Glomerular endothelial cell (primary cell): Measurements from ENCODE around the gene GLA. TPM values are rescaled to one million over a fixed set of nuclear protein-coding genes. Genes with fewer than 3 reads are reported as not detected.
A peak's percentile ranks its signal among the peaks of the same experiment; 100 is the strongest.

ENCODE experiments used
- DNase-seq: peaks from one replicate; pipeline ENCODE4 v3.0.0-alpha.2; 2011; ENCODE audit warnings: low read depth, low spot score; ENCODE audit errors: extremely low read depth
- total RNA-seq: library from RNA; depleted of rRNA; stranded (reverse); fragments of >200 nt; gene quantifications from 2 replicates; pipeline ENCODE4 v1.2.3, GENCODE V29; 2015

Gene GLA
- 27.2 and 29.6 TPM in 2 replicates for total RNA-seq

DNA sequence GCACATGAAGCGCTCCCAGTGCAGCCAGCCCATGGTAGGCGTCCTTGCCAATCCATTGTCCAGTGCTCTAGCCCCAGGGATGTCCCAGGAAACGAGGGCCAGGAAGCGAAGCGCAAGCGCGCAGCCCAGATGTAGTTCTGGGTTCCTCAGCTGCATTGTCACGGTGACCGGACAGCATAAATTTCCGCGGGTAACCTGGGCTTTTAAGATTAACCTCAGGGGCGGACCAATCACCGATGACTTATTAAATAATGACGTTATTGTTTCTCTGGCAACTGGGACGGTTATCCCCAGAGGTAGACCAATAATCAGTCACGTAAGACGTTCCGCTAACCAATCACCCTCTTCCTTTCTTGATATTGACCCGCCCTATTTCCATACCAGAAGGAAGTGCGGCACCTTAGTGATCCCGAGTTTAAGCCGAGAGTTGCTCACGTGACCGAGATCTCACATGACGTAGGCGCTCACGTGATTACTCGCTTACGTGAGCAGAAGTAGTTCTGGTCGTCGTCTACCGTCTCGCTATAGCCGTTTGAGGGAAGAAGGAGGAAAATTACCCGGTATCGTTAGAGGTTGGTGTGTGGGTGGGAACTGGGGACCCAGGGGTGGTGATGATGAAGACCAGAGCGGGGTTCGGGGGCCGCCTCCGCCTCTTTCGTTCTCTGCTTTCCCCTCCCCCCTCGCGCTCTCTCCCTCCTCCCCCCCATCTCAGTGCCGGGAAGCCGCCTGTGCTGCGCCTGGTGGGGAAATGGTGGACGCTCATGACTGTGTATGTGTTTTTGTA is at the start of gene GLA, which contains the start of gene HNRNPH2:
Gene GLA, minus strand, starts transcription at position 178 of the 784 bp plus-strand sequence. Its CDS starts 22 bp downstream, at position 156.
Gene HNRNPH2, plus strand, starts transcription at position 475 of the 784 bp plus-strand sequence. CDS start 3,767 bp downstream, outside the sequence.
- DNase-seq, result peak; percentile 92

GRCh38 chrX:101452056-101452455 is 44.3 kb upstream of the GLA start:
- no peak for DNase-seq

DNA sequence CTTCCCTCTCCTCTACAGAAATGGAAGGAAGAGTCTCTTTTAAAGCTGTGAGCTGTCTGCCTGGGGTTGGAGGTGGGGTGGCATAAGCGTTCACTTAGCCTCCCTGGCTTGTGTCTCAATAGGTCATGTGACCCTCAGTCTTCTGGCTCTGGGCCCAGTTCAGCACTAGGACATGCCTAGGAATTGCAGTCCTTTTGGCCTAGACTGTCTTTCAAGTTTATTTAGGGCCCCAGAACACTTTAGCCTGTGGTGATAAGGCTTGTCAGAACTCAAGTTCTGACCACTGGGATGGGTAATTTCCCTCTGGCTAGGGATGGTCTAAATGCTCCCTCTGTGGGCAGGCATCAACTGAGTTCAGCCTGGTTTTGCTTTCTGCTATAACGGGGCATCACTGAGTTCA is 43.2 kb upstream of the GLA start:
- no peak for DNase-seq

DNA sequence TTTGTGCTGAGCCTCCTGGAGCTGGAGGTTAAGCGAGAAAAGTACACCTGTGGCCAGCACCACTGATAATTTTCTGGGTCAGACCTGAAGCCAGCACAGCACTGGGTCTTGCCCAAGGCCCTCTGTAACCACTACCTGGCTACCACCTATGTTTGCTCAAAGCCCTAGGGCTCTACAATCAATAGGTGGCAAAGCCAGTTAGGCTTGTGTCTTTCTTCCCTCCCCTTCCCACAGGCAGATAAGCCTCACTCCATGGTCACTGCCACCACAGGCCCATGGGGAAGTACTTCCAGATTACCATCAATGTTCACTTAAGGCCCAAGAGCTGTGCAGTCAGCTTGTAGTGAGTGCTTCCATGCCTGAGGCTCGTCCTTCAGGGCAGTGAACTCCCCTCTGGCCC is 42.4 kb upstream of the GLA start:
- DNase-seq, result no peak

DNA sequence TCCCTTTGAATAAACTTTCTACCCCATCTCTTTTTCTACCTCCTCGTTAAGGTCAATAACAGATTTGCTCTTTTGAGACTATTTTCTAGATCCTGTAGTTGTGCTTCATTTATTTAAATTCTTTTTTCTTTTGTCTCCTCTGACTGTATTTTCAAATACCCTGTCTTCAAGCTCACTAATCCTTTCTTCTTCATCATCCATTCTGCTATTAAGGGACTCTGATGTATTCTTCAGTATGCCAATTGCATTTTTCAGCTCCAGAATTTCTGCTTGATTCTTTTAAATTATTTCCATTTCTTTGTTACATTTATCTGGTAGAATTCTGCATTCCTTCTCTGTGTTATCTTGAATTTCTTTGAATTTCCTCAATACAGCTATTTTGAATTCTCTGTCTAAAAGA is 41.6 kb upstream of the GLA start:
- no peak for DNase-seq

GRCh38 chrX:101442085-101442484 is 34.4 kb upstream of the GLA start:
- no peak for DNase-seq

- no peak for DNase-seq
Measured at GRCh38 chrX:101430457-101431078, 22.8 kb upstream of the GLA start.

DNA sequence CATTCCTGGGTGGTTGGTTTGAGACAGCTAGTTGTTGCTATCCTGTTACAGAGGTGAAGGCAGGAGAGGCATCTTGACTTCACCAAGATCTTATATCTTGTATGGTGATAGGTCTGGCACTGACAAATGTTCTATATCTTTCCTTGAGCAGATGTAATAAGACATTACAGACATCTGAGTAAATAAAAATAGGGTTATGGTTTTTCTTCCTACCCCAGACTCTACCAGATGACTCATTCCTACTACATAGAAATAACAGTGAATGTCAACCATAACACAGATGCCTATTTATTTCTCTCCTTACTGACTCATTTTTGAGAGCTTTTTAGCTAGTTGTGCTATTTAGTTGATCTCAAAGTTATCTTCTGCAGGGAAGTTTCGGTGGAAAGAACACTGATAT is 22.2 kb upstream of the GLA start:
- DNase-seq, result no peak

GRCh38 chrX:101427954-101428353 is 20.2 kb upstream of the GLA start:
- no peak for DNase-seq

- no peak for DNase-seq
Measured at GRCh38 chrX:101419489-101419888, 11.8 kb upstream of the GLA start.

GRCh38 chrX:101417981-101418841 is 10.5 kb upstream of the GLA start:
- no peak for DNase-seq

GRCh38 chrX:101417190-101417589 is 9.5 kb upstream of the GLA start:
- DNase-seq, result no peak

DNA sequence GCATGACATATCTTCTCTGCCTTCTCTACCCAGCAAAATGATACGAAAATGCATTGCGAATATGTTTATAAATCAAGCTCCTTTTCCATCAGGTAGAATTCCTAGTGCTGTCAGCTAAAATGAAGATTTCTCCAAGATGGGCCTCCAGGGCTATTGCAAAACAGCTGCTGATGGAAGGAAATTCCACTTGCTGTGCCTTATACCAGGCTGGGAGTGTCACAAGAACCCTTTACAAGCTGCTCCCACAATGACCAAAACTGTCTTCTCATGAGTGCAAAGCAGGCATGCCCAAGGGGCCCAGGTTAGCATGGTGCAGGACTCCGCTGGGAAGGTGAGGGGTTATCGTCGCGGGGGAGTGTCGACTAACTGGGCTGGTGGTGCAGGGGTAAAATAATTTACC is 9.0 kb upstream of the GLA start:
- no peak for DNase-seq

DNA sequence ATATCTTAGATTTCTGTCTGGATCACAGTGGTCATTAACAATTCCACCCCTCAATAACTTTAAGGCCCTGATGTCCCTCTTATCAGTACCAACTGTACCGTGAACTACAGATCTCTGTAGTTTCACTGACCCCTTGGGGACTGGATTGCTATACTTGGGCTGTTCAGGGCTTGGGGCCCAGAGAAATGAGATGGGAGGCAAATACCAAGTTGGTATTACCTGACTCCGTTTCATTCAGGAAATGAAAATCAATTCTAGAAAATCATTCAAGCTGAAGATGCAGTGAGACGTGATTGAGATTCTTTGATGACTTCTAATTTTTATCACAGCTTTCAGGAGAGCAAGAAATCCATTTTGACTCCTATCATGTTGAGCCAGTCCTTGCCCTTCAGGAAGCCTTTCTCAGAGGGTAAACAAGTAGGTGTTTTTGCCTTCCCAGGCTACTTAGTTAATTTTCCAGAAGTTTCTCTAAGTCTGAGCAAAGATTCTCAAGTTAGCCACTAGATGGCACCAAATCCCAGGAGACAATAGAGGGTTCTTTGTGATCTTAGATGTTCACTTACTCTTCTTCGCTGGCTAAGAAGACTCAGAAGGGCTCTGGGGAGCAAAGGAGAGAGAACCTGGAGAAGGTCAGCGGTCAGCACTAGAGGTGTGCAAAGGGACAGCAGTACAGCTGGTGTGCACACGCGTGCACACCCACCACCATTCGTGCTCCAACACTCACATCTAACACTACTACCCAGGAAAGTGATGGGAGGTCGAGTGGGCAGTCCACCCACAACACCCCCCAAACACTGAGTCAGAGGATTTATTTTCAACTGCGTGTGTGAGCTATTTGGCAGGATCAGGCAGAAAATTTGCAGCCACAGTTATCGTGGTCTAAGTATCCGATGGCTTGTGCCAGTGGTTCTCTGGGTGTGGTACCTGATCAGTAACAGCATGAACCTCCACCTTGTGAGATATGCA is 7.7 kb upstream of the GLA start:
- DNase-seq, result peak; percentile 68

DNA sequence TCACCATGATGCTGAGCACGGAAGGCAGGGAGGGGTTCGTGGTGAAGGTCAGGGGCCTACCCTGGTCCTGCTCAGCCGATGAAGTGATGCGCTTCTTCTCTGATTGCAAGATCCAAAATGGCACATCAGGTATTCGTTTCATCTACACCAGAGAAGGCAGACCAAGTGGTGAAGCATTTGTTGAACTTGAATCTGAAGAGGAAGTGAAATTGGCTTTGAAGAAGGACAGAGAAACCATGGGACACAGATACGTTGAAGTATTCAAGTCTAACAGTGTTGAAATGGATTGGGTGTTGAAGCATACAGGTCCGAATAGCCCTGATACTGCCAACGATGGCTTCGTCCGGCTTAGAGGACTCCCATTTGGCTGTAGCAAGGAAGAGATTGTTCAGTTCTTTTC is 4.3 kb upstream of the GLA start:
- no peak for DNase-seq

DNA sequence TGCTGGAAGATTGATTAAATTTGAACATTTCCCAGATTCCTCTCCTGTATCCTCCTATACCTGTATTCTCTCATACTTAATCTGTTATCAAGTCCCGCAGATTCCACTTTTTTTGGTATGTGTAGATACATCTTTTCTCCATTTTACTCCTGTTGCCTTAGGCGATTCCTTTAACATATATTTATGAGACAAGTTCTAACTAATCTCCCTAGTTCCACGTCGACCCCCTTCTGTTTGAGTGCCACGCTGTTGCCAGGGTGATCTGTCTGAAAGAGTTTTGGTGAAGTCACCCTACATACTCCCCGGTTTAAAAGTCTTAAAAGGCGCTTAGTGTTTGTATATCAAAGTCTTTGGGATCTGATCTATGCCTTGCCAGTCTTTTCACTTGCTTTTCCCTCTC is 2.7 kb upstream of the GLA start:
- no peak for DNase-seq

GRCh38 chrX:101409043-101409442 is 1.3 kb upstream of the GLA start:
- no peak for DNase-seq

- DNase-seq, result no peak
Measured at GRCh38 chrX:101408532-101408841, 762 bp upstream of the GLA start.

- DNase-seq, result no peak
Measured at GRCh38 chrX:101407167-101407747, 468 bp downstream of the GLA start.

DNA sequence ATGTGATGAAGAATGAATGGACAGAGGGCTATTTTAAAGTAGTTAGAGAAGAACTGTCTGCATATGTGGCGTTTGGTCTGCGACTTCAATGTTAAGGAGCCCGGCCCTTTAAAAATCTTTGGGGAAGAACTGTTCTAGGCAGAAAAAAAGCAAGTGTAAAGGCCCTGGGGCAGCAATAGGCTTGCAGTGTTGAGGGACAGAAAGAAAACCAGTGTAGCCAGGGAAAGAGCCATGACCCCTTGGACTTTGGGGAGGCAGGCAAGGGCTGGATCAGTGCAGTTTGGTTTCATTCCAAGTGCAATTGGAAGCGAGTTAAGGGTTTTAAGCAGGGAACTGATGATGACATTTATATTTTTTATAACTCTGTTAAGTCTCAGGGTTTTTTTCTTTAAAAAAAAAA is 7.9 kb downstream of the GLA start:
- DNase-seq, result no peak
